Keratinocyte (primary cell): ENCODE measurements around the gene EGFL8. TPM values are rescaled to one million over a fixed set of nuclear protein-coding genes. Genes with fewer than 3 reads are reported as not detected.

Experiments
- DNase-seq: peaks from one replicate; pipeline ENCODE4 v3.0.0-alpha.2; 2011; ENCODE audit warnings: low read depth, missing footprints, low spot score
- FAIRE-seq: peaks from 2 replicates; lab custom pipeline; 2011; peaks lifted over from hg19 to GRCh38; lab: Jason Lieb, UNC
- H2AFZ ChIP-seq: 2 replicates; pipeline ENCODE4 v1.6.0; 2012; ENCODE audit warnings: low read length, control low read depth, inconsistent platforms; ENCODE audit not compliant: control insufficient read depth
- H3K27ac ChIP-seq: 2 replicates; pipeline ENCODE4 v1.5.1; 2011; ENCODE audit warnings: low read length; ENCODE audit not compliant: control insufficient read depth, insufficient read depth
- H3K27me3 ChIP-seq: 3 replicates; pipeline ENCODE4 v1.6.0; 2011; ENCODE audit warnings: low read length; ENCODE audit not compliant: control insufficient read depth, insufficient read depth; ENCODE audit errors: extremely low read depth
- H3K36me3 ChIP-seq, 2 experiments: 2 replicates in 1 of 2; 3 replicates in 1 of 2; pipeline ENCODE4 v1.5.1; 2011; ENCODE audit warnings: low read length in 2 of 2, mild to moderate bottlenecking in 1 of 2; ENCODE audit not compliant: control insufficient read depth in 2 of 2, insufficient read depth in 2 of 2; ENCODE audit errors: extremely low read depth in 1 of 2
- H3K4me1 ChIP-seq: 3 replicates; pipeline ENCODE4 v1.5.1; 2011; ENCODE audit warnings: low read length; ENCODE audit not compliant: control insufficient read depth, insufficient read depth; ENCODE audit errors: extremely low read depth
- H3K4me2 ChIP-seq: 3 replicates; pipeline ENCODE4 v1.6.0; 2011; ENCODE audit warnings: low read depth, low read length; ENCODE audit not compliant: control insufficient read depth, insufficient read depth; ENCODE audit errors: extremely low read depth
- H3K4me3 ChIP-seq, 3 experiments: fragments of 200-600 bp in 1 of 3; sonication (generic) in 1 of 3; 2 replicates in 2 of 3; 3 replicates in 1 of 3; pipeline ENCODE4 v1.5.1; 2011 to 2016; ENCODE audit warnings: low read length in 3 of 3, mild to moderate bottlenecking in 3 of 3, control low read depth in 2 of 3, inconsistent platforms in 1 of 3, low read depth in 1 of 3, mixed read lengths in 1 of 3, mixed run types in 1 of 3, moderate library complexity in 1 of 3; ENCODE audit not compliant: control insufficient read depth in 2 of 3, insufficient read depth in 2 of 3; ENCODE audit errors: extremely low read depth in 1 of 3
- H3K79me2 ChIP-seq: 2 replicates; pipeline ENCODE4 v1.6.0; 2012; ENCODE audit warnings: low read length; ENCODE audit not compliant: control insufficient read depth, insufficient read depth
- H3K9ac ChIP-seq: 3 replicates; pipeline ENCODE4 v1.6.0; 2011; ENCODE audit warnings: low read length; ENCODE audit not compliant: control insufficient read depth, insufficient read depth; ENCODE audit errors: extremely low read depth
- H3K9me1 ChIP-seq: 3 replicates; pipeline ENCODE4 v1.6.0; 2011; ENCODE audit warnings: low read length; ENCODE audit not compliant: control insufficient read depth, insufficient read depth; ENCODE audit errors: extremely low read depth
- H3K9me3 ChIP-seq: 2 replicates; pipeline ENCODE4 v1.5.1; 2012; ENCODE audit warnings: low read depth, low read length; ENCODE audit not compliant: control insufficient read depth
- H4K20me1 ChIP-seq: 3 replicates; pipeline ENCODE4 v1.6.0; 2011; ENCODE audit warnings: low read length; ENCODE audit not compliant: control insufficient read depth, insufficient read depth; ENCODE audit errors: extremely low read depth
- EZH2 ChIP-seq: IDR thresholded peaks from one replicate; pipeline ENCODE4 v1.6.1; 2012; ENCODE audit warnings: inconsistent platforms, mild to moderate bottlenecking, low read length, moderate library complexity
- dilution Hi-C: fragments of 300-500 bp; cut with MboI; formaldehyde crosslinking; loops from one replicate; pipeline ENCODE4 v1.7.0; 2020; ENCODE audit warnings: low sequenced_read_pairs; ENCODE audit not compliant: extremely low pct_ligation_motif_present
- polyA plus RNA-seq, 5 experiments: library from polyadenylated mRNA; depleted of rRNA in 3 of 5; stranded (reverse) in 3 of 5; stranded (forward) in 1 of 5; unstranded in 1 of 5; fragments of >200 nt; gene quantifications; 1 replicate in 1 of 5; 2 replicates in 3 of 5; 3 replicates in 1 of 5; pipeline versions ENCODE4 v1.2.1 to v1.2.3, GENCODE V29; 2011 to 2012; ENCODE audit warnings: missing spikeins in 2 of 5, low read depth in 1 of 5, low replicate concordance in 1 of 5
- TF ChIP-seq, protein P1 (sequence below), 3 experiments: IDR thresholded peaks in 1 of 3; conservative IDR thresholded peaks in 1 of 3; optimal IDR thresholded peaks in 1 of 3; 2 replicates in 2 of 3; 3 replicates in 1 of 3; pipeline versions ENCODE3 to v1.5.1; 2011; ENCODE audit warnings: low read length in 3 of 3, mild to moderate bottlenecking in 3 of 3, moderate library complexity in 2 of 3, control low read depth in 1 of 3, inconsistent platforms in 1 of 3; ENCODE audit not compliant: insufficient read depth in 2 of 3; ENCODE audit errors: extremely low read depth in 1 of 3

EGFL8 gene
- polyA plus RNA-seq, 1 donor (not counting 4 experiments of a cell fraction or from before 2014, with no cell fraction given) = 3.7 TPM

DNA sequence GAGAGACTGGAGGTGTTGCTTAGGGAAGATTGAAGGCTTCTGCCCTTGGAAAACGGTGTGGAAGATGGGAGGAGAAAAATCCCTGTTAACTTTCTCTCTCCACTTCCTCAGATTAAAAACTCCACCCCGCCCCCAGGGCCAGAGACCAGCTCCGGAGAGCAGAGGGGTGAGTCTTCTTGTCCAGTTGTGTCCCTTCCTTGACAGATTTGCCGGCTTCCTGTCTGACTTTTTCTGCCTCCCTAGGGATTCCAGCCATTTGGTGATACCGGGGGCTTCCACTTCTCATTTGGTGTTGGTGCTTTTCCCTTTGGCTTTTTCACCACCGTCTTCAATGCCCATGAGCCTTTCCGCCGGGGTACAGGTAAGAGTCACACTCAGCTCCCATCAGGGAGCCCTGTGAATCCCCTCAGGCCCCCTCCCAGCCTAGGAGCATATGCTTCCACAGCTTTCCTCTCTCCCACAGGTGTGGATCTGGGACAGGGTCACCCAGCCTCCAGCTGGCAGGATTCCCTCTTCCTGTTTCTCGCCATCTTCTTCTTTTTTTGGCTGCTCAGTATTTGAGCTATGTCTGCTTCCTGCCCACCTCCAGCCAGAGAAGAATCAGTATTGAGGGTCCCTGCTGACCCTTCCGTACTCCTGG lies 15.5 kb downstream of the EGFL8 start:
- TF ChIP-seq EZH2 = no peak
- TF ChIP-seq, protein P1, sequence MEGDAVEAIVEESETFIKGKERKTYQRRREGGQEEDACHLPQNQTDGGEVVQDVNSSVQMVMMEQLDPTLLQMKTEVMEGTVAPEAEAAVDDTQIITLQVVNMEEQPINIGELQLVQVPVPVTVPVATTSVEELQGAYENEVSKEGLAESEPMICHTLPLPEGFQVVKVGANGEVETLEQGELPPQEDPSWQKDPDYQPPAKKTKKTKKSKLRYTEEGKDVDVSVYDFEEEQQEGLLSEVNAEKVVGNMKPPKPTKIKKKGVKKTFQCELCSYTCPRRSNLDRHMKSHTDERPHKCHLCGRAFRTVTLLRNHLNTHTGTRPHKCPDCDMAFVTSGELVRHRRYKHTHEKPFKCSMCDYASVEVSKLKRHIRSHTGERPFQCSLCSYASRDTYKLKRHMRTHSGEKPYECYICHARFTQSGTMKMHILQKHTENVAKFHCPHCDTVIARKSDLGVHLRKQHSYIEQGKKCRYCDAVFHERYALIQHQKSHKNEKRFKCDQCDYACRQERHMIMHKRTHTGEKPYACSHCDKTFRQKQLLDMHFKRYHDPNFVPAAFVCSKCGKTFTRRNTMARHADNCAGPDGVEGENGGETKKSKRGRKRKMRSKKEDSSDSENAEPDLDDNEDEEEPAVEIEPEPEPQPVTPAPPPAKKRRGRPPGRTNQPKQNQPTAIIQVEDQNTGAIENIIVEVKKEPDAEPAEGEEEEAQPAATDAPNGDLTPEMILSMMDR (optimal IDR thresholded peaks at IDR 0.05 in 1 of 3, IDR thresholded peaks at IDR 0.05 in 1 of 3, conservative IDR thresholded peaks at IDR 0.05 in 1 of 3; ENCODE audit: extremely low read depth in 1 of 3, insufficient read depth in 2 of 3, low read length in 3 of 3) = no peak

DNA sequence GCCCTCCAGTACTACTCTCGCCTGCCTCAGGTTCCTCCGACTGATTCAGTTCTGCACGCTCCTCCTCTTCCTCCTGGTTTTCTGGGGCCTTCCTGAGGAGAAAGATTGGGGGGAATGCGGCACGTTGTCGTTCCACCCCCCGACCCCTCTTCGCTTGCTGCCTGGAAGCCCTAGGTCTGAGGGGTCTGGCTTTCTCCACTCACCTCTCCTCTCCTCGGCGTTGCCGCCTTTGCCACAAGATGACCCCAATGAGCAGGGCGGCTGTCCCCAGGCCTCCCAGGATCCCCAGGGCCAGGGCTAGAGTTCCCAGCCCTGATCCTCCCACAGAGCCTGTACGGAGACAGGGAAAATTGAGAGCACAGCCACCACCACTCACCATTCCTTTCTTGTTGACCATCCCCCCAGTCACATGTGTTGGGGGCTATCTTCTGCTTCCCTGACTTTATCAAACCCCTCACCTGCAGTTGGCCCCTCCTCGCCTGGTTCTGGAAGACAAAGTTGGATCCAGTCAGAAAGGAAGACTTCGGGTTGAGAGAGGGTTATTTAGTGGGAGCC lies 16.8 kb downstream of the EGFL8 start:
- Histone ChIP-seq H3K36me3 (peaks cover 7 to 10% of the 10 kb centered on the region in 2 experiments), H3K27me3 (no peaks in the 10 kb centered on the region), H3K9ac (no peak overlapping the region), H3K4me3 (no peak overlapping the region), H3K4me1 (peaks cover 18% of the 10 kb centered on the region), H3K4me2 (no peak overlapping the region), H4K20me1 (no peaks in the 10 kb centered on the region), H3K27ac (no peak overlapping the region), H2AFZ (no peak overlapping the region), H3K79me2 (peaks cover 7% of the 10 kb centered on the region), H3K9me3 (no peaks in the 10 kb centered on the region), H3K9me1 (no peaks in the 10 kb centered on the region)
- no peak for FAIRE-seq
- dilution Hi-C loops = no loop called here
- DNase-seq = no peak
- TF ChIP-seq, protein P1 (optimal IDR thresholded peaks at IDR 0.05 in 1 of 3, IDR thresholded peaks at IDR 0.05 in 1 of 3, conservative IDR thresholded peaks at IDR 0.05 in 1 of 3; ENCODE audit: extremely low read depth in 1 of 3, insufficient read depth in 2 of 3, low read length in 3 of 3) = no peak
- no peak for TF ChIP-seq EZH2

More for the DNA sequence above, 15.5 kb downstream of the EGFL8 start:
- Histone ChIP-seq H3K36me3 (peaks cover 8% of the 10 kb centered on the region in 2 experiments), H3K4me3 (no peak overlapping the region), H4K20me1 (no peaks in the 10 kb centered on the region), H2AFZ (no peak overlapping the region), H3K9ac (no peak overlapping the region), H3K4me2 (peak overlapping the region; percentile 87), H3K9me1 (no peaks in the 10 kb centered on the region), H3K27me3 (no peaks in the 10 kb centered on the region), H3K4me1 (peaks cover 24% of the 10 kb centered on the region), H3K27ac (no peak overlapping the region), H3K9me3 (no peaks in the 10 kb centered on the region), H3K79me2 (peaks cover 16% of the 10 kb centered on the region)
- DNase-seq (no peak), FAIRE-seq (no peak)
- dilution Hi-C loops = no loop called here
